GM19025 (cell line): ENCODE data around the gene MYEOV.

Experiments used
- ATAC-seq: cut with Tn5 transposase; IDR thresholded peaks from one replicate; pipeline ENCODE4 v1.9.1; 2021; ENCODE audit warnings: mild to moderate bottlenecking, low read depth, moderate library complexity; ENCODE audit not compliant: unreplicated experiment

Gene MYEOV

DNA sequence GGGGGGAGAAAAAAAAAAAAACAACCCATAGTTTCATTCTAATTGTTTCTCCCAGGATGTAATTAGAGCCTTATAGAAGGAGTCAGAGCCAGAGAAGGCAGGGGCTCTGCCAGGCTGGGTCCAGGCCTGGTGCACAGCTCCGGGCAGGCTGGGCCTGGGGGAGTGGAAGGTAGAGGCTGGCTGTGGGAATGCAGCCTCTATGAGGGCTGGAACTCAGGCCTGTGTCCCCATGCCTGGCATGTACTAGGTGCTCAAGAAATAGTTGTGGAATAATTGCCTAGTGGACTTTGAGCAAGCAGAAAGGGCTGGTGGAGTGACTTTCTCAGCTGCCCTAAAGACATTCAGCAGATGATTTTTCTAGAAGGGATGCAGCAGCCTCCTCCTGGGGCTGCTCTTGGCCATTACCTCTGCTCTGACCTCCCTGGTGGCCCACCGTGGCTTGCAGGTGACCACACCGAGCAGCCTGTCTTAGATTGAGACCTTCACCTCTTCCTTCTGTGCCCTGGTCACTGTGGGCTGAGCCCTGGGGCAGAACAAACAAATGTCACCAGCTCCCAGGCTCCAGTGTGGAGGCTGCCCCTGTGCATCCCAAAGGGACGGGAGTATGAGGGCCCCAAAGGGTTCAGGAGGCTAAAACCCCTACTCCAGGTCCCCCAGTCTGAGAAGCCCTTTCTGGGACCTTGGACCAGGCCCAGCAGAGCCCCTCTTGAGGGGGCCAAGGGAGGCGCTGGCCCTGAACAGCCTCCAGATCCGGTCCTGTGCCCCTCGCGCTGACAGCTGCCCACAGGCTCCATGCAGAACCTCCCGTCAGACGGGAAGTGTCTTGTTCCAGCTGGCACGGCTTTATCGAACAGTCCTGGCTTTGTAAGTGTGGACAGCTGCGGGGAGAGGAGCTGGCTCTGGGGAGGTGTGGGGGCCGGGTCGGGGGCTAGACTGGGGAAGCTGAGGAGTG is 18.8 kb downstream of the MYEOV start:
- ATAC-seq: no peak

- no peak for ATAC-seq
Observed at GRCh38 chr11:69313992-69314391, 20.0 kb downstream of the MYEOV start.

DNA sequence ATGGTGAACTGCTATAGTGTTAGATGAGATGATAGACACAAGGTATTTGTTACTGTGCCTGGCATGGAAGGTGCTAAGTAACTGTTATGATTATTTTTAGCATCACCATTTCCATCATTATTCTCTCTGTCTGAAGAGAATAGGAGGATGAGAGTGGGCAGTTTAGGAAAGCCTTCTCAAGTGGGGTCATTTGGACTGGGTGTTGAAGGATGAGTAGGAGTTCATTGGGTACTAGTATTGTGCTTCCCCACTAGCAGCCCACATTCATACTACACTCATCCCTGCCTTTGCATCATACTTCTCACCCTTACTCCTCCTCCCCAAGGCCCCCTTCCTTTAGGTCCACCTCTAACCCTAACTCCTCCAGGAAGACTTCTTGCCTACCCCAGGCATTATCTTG is 20.6 kb downstream of the MYEOV start:
- ATAC-seq: no peak

- ATAC-seq: no peak
Observed at GRCh38 chr11:69316956-69317355, 23.0 kb downstream of the MYEOV start.

GRCh38 chr11:69317401-69318092 is 23.6 kb downstream of the MYEOV start:
- ATAC-seq: no peak

- ATAC-seq: no peak
Observed at GRCh38 chr11:69318093-69318420, 24.1 kb downstream of the MYEOV start.

GRCh38 chr11:69319255-69320106 is 25.5 kb downstream of the MYEOV start:
- ATAC-seq: no peak

DNA sequence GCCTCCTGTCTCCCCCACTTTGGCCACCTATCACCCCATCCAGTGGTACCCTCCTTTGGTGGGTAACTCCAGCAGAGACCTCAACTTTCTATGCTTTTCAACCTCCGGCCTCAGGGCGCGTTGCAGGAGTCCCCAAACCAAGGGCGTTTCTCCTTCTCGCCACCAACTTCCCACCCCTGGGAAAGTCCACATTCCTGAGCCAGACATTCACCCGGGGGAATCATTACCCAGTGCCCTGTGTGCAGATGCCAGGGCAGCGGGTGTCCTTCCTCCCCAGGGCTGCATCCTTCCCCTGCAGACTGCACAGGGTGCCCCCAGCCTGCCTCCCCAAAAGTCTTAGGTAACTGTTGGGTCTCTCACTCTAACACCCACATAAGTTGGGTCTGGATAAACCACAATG is 26.4 kb downstream of the MYEOV start:
- no peak for ATAC-seq

DNA sequence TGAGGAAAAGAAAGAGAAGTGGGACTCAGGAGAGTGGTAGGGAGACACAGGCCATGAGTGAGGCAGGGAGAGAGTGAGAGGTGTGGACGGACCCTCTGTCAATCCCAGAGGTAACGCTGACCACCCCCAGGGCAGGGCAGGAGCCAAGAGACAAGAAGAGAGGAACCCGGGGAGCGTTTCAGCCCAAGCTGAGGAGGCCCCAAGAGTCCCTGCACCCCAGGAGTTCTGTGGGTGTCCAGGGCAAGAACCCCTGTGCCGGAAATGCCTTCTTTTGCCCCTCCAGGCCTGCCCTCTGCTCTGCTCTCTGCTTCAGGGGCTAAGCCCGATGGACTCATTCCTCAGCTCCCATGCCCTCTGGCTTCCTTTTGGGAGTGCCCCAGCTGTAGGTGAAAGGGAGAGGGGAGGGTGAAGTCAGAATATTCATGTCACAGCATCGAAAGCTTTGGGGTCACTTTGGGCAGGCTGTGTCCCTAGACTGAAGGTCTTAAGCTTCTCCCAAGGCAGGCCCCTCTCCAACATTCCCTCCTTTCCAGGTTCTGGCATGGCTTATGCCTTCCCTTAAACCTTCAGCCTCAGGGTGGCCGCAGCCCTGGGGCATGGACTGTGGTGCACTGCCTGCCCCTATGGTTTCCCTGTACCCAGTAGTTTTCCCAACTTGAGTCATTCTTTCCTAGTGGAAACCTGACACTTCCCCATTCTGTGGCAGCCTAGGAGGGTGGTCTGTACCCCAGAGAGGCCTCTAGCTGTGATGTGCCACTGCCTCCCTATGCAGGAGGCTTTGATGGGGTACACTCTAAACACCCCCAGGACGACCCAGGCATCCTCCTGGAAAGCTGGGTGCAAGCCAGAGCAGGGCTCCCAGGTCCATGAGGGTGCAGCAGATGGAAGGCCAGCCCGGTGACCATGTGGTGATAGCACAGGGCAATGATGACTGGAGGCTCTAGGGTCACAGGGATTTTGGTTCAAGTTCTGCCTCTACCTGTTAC is 27.1 kb downstream of the MYEOV start:
- ATAC-seq: no peak

DNA sequence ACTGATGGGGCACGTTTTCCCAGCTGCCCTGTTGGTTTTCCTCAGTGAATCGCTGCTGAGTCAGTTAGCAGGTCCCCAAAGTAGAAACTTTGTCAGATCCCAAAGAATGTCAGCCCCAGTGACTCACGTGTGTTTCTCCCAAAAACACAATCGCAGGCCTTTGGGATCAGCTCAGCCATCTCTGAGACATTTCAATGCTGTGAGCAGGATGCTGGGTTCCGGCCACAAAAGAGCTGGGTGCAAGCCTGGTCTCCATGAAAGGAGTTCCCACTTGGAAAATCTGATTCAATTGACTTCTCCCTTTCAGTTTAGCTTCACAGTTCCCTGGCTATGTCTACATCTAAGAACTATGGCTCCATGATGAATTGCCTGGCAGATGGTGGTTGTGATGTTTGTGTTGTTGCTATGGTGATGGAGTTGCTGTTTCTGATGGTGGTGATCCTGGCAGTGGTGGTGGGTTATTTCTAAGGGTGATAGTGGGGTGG is 28.0 kb downstream of the MYEOV start:
- ATAC-seq: no peak

GRCh38 chr11:69325446-69325845 is 31.5 kb downstream of the MYEOV start:
- ATAC-seq: no peak

GRCh38 chr11:69326622-69327219 is 32.8 kb downstream of the MYEOV start:
- no peak for ATAC-seq

- ATAC-seq: no peak
Observed at GRCh38 chr11:69327741-69328191, 33.8 kb downstream of the MYEOV start.

DNA sequence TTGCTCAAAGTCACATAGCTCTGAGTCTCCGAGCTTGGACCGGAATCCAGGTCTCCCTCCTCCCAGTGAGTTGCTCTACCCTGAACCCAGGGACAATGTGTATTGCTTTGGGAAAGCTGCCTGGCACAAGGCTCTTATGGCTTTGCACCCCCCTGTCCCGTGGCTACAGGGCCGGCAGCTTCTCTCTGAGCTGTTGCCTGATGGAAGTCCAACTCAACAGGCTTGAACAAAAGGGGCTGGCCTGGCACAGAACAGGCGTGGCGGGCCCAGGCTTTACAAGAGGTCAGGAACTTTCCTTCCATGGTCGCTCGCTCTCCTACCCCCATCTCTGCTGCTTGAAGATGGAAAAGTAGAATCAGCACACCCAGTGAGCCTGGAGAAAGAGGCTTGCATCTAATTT is 34.3 kb downstream of the MYEOV start:
- ATAC-seq: no peak

GRCh38 chr11:69329581-69329980 is 35.6 kb downstream of the MYEOV start:
- ATAC-seq: no peak

GRCh38 chr11:69330330-69330729 is 36.4 kb downstream of the MYEOV start:
- no peak for ATAC-seq

DNA sequence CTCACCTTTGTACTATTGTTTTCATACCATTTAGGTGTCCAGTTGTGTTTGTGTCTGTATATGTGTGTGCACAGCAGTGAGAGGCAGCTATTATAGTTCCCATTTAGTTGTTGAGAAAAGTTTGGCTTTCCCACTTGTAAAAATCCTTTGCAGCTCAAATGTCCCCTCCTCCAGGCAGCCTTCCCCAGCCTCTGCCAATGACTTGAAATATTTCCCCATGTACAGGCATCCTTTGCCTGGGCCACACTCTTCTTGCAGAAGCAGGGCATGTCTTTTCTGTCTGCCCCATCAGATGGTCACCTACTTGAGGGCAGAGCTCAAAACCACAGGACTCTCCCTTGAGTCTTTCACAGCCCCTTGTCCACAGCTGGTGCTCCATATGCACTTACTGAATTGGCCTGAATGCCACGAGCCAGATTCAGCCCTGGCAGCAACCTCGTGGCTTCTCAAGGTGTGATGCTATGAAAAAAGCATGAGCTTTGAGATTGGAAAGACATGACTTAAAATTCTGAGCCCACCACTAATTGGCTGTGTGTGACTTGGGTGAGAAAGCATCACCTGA is 39.3 kb downstream of the MYEOV start:
- no peak for ATAC-seq

- no peak for ATAC-seq
Observed at GRCh38 chr11:69333879-69334278, 39.9 kb downstream of the MYEOV start.
